ENCODE measurements around the gene MRPL51. TPM values are rescaled to one million over a fixed set of nuclear protein-coding genes. Genes with fewer than 3 reads are reported as not detected.
A peak's percentile ranks its signal among the peaks of the same experiment; 100 is the strongest.

MRPL51 gene
- total and polyA plus RNA-seq, 2 donors (not counting 1 experiment from before 2014, with no cell fraction given), result 18.6 to 72.6 TPM

DNA sequence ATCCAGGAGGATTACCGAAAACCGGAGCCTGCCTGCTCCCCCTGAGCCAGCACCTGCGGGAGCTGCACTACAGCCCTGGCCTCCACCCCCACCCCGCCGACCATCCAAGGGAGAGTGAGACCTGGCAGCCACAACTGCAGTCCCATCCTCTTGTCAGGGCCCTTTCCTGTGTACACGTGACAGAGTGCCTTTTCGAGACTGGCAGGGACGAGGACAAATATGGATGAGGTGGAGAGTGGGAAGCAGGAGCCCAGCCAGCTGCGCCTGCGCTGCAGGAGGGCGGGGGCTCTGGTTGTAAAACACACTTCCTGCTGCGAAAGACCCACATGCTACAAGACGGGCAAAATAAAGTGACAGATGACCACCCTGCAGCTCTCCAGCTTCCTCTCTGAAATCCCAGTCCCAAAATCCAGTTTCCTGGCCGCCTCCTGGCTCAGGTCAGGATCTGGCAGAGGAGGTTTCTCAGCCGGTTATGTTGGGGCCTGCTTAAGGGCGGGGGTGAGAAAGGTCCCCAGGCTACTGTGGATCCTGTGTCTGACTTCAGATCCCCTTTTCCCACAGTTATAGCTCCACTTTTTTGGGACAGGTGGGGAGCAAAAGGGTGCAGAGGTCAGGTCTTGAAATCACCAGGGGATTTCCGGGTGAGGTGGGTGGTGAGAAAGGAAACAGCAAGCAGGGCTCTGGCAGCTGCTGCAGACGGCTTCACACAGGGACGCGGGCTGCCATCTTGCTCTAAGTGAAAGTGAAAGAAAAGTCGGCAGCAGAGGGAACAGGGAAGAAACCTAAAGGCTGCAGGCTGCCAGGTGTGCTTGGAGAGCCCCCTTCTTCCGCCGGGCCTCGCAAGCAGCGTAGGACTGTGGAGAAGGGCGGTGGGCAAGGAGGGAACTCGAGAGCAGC lies 41.5 kb downstream of the MRPL51 start, which contains the start of gene TAPBPL:
TSS of gene TAPBPL (plus strand) at position 695 of the 897 bp plus-strand sequence. CDS start 207 bp downstream, outside the sequence.
- ATAC-seq (ENCODE audit: low read depth), result peak; percentile 81
- H3K4me3 ChIP-seq (ENCODE audit: control extremely low read depth in 1 of 5, extremely low read depth in 1 of 5, insufficient read depth in 1 of 5, low read depth in 2 of 5, low read length in 4 of 5), result peak within 1 kb of the TSS; percentile 86 to 97 (median 94)
- Mint-ChIP-seq H3K9me3 (ENCODE audit: insufficient read depth) (no peaks in the 10 kb centered on the region), H3K27me3 (no peaks in the 10 kb centered on the region), H3K4me1 (peaks cover 64% of the 10 kb centered on the region), H3K27ac (peak within 1 kb of the TSS; percentile 99), H3K4me3 (peak within 1 kb of the TSS; percentile 97)
- H3K9ac ChIP-seq (ENCODE audit: low read length), result peak within 1 kb of the TSS; percentile 98
- 0% methylated on average over 21 of the region's 27 CpGs for whole genome bisulfite sequencing (ENCODE audit: insufficient coverage)
- peak within 1 kb of the TSS; percentile 83 for H3K4me2 ChIP-seq (replicated peaks; ENCODE audit: low read depth, low read length, poor library complexity, severe bottlenecking)
- H3K27me3 ChIP-seq (replicated peaks in 1 of 4; ENCODE audit: control extremely low read depth in 1 of 4, control insufficient read depth in 3 of 4, insufficient read depth in 4 of 4, low read length in 3 of 4), result no peaks in the 10 kb centered on the region
- no peaks in the 10 kb centered on the region for H4K20me1 ChIP-seq (ENCODE audit: control insufficient read depth, insufficient read depth, low read length, poor library complexity, severe bottlenecking)
- ChIA-PET POLR2A (interaction anchor here (0.5 to 3.4 kb wide), 12 partner anchors 7 to 275 kb away, joined by 3 to 54 read pairs (median 8); partner anchors contain the start of genes GAPDH and VAMP1), CTCF (interaction anchor here (0.8 to 5.2 kb wide), 13 partner anchors 12 to 103 kb away, joined by 3 to 80 read pairs (median 4); partner anchors contain the start of gene VAMP1)
- TF ChIP-seq CTCF (IDR thresholded peaks at IDR 0.05), result no peak
- no peaks in the 10 kb centered on the region for H3K9me3 ChIP-seq (ENCODE audit: control extremely low read depth in 1 of 3, control insufficient read depth in 2 of 3, insufficient read depth in 1 of 3, low read length in 2 of 3)
- peaks cover 62% of the 10 kb centered on the region for H3K79me2 ChIP-seq (ENCODE audit: control insufficient read depth, insufficient read depth, low read length)
- peak within 1 kb of the TSS; percentile 80 for H2AFZ ChIP-seq (ENCODE audit: insufficient read depth, low read depth, low read length, poor library complexity, severe bottlenecking)
- H3K36me3 ChIP-seq (replicated peaks in 1 of 2; ENCODE audit: control extremely low read depth in 1 of 2, control insufficient read depth in 1 of 2, extremely low read depth in 1 of 2, insufficient read depth in 2 of 2, low read length in 1 of 2), result peaks cover 0 to 36% of the 10 kb centered on the region in 2 experiments
- intact Hi-C loops (cut with micrococcal nuclease), result loop anchor here (1.0 kb wide), 4 partner anchors 7 to 28 kb away; partner anchors contain the start of gene CD27
- H3K27ac ChIP-seq (ENCODE audit: low read length in 2 of 2), result peak within 1 kb of the TSS; percentile 96 to 98
- H3K4me1 ChIP-seq (ENCODE audit: control insufficient read depth in 2 of 2, insufficient read depth in 2 of 2, low read length in 2 of 2), result peaks cover 33 to 55% of the 10 kb centered on the region in 2 donors
- DNase-seq, result peak; percentile 91
